Medulla oblongata (tissue), 1 donor: Measurements from ENCODE around the gene PKHD1.

ENCODE experiments used
- DNase-seq: peaks from one replicate; pipeline ENCODE4 v3.0.0-alpha.2; 2015; ENCODE audit errors: extremely low spot score

Gene PKHD1

DNA sequence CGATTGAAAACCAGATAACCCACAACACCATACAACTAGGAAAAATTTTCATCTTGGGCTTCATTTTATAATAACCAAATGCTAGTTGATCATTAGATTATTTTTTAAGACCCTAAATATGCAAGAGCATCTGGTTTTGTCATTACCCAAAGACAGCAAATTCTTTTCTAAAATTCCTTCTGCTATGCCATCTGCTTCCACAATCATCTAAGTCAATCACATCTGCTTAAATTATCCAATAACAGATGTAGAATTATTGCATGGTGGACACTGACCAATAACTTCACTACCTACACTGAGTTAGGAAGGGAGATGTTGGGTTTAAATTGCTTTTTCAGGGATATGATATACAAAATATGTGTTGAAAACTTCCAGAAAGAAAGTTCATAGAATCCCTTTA, 41.9 kb downstream of the PKHD1 start:
- DNase-seq: no peak

DNA sequence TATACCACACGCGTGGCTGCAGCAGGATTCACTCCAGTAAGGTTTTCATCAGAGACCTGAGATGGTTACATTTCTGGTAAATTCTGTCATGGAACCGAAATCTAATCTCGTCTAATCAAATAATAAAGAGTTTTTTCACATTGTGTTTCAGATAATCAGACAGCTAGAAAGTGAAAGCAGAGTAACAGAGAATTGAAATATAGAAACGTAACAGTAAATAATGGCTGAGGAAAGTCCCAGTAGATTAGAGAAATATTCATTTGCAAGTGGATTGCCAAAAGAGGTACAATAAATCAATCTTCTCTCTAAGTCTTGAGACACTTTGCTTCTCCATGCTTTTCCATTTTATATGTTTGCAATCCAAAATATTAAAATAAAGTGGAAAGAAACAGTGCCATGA, 42.4 kb downstream of the PKHD1 start:
- DNase-seq: no peak

DNA sequence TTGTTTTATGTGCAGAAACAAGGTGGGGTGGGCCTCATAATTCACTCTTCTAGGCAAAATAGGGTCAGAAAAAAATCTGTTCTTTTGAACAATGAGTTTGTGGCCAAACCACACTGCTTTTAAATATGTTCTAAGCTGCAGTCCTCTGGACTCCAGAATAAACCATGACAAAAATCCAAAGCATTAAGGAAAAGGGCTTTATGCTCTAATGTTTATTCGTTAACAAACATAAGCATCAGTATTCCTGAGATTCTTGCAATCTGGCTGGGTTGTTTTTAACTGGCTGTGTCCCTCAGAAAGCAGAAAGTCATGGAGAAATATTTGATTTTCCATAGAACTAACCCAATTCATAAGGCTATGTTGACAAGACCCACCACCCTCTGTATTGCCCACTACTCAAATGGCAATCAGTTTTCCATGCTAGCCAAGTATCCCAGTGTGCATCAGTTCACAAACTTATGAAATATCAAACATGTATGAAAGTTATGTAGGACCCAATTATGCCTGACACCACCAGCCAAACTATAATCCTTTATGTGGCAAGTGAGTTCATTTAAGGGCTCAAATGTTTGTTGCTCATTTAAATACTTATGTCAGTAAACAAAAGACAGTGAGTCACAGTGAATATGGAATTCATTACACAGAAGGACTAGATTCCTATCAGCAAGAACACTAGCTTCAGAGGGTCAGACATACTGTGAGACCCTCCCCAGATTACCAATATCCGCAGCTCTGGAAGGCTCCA, 45.1 kb downstream of the PKHD1 start:
- DNase-seq: no peak

DNA sequence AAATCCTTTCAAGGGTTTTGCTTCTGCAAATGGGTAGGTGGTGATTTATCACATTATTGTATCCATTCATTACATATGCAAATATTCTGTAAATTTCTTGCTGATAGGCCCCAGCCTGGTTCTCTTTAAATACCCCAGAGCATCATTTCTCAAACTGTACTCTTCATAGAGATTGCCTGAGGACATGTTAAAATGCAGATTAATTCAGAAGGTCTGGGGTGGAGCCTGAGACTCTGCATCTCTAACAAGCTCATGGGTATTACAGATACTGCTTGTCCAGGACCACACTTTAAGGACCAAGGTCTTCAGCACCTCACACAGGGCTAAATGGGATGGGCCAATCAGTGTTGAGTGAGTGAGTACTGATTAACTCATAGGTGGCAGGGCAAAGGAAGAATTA, 46.3 kb downstream of the PKHD1 start:
- no peak for DNase-seq

DNA sequence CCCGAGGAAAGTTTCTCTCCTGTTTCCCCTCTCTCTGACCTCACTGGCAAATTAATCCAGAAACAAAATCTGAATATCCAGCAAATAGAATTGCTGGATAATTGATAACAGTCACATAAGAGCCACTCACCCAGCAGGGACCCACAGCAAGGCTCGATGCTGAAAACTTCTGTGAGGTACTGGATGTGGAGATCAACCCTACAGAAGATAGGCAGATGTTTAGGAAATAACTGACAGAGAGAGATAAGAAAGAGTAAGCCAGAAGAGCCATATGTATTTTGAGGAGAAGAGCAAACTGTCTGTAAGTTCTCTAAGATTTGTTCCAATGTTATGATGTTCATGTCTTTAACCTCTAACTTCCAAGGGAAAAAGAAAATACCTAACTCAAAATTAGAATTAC, 59.7 kb downstream of the PKHD1 start:
- DNase-seq: no peak

DNA sequence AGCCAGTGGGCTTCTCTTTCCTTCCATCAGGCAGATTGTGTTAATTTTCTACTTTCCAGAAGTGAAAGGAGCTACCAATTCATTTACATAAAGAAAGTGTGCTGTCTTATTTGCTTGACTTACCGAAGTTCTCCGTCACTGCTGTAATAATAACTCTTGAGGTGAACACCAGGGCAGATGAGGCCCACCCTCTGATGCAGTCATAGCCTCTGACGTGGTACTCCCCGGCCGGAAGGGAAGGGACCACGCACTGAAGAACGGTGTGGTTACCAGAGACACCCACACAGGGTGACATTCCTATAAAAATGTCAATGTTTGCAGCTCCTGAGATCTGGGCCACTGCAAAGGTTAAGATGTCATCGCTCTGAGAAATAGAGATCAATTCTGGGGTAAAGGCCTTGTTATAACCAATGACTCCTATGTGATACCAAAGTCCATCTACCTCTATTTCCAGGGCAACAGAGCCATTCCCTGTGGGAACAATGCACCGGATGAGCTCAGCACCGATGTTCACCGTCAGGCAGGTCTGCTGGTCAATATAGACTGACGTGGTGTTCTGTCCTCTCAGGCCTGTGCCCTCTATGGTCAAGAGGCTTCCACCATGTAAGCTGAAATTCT, 62.9 kb downstream of the PKHD1 start:
- no peak for DNase-seq

DNA sequence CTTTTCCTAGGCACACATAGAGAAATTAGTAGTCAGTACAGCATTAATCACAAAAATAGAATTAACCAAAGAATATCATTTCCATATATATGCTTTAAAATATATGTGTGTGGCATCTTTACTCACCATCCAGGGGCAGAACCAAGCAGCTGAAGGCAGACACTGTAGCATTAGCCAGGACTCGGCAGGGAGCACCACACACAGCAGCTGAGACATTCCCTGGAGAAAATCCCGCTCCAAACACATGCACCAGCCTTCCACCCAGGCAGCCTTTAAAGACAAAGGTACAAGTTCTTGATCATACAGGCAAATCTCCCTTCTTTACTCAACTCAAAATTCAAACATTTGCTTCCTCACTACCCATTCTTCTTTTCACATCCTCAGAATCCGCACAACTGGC, 64.7 kb downstream of the PKHD1 start:
- no peak for DNase-seq

DNA sequence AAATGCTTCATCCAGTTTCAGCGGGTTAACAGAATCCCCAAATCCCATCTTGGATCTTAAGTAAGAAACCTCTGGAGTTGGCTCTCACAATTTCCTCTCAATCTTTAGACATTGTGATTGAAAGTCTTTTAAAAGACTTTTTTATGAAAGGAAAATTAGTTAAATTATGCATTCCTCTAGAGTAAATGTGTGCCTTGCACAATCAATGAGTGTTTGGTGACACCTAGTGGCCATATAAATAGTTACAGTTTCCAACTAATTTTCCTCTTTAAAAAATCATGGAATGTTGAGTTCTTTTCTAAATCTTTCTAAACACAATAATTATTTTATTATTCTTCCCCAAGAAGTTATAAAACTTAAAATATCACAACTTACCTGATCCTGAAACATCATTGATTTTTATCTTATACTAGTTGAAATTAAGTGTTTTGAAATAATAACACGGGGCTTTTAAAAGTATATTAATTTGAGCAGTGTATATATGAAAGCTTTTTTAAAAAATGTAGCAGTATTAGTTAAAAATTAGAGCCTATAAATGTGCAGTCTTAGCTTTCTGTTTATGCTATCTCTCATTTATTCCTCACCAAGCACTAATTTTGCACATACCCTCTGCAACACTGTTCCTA, 66.4 kb downstream of the PKHD1 start:
- peak; percentile 51 for DNase-seq

DNA sequence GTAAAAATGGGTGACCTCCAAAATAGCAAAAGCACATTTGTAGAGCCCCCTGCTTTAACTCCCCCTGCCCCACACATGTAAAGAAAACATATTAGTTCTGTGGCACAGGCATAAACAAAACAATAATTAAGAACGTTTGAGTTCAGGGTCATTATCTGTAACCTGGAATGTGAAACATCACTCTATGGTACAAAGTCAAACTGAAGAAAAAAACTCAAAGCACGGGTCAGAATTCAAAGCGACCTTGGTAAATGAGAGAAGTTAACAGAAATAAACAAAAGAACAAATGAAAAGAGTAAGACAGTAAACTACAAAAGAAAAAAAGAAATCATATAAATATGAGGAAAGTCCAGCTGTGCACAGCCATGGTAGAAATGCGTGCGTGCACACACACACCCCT, 67.5 kb downstream of the PKHD1 start:
- no peak for DNase-seq

DNA sequence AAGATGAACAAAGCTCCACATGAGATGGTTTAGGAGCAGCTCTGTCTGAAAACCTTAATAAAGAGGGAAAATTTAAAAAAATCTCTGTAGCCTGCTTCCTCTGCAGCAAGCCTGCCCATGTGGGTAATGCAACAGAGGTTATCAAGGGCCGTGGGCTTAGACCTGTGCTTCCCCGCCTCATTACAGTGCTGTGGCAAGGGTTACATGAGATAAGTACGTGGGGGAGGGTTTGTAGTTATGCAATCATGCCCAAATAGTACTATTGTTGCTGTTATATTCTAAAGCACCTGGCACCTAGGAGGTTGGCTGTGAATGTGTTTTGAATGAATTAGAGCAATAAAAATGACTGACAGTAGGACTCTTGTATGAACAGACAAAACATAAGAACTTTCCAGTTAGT, 68.3 kb downstream of the PKHD1 start:
- DNase-seq: no peak

DNA sequence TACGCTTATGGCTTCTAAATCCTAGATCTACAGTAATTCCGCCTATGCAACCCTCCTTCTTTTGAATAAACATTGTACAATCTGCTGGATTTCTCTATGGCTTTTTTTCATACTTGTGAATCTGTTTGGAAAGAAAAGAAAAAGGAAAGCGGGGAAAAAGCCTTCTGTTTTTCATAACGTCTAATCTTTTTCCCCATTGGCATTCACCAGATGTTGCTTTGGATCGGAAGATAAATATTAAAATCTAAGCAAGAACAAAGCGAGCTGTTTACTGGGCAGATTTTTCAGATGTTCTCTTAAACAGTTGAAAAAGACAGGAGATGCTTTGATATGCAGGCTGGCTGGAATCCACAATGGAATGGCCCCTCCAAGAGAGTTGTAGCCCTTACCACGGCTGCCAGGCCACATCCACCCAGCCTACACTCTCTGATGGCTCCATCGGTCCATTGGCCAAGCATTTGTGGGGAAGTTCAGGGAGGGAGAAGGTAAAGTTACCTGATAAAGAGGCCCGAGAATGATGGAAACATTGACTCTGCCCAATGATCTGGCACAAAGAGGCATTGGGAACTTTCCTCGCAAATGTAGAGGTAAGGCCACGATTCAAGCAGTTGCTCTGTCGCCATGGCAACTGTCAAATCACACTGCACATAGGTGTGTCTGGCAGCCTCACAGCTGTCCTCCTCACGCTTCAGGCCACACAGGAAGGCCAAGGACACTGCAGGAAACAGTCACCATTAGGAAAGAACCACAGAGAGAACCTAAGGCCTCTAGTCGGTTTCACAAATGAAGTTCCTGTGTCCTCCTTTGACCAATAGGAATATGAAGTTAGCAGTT, 70.3 kb downstream of the PKHD1 start:
- no peak for DNase-seq

DNA sequence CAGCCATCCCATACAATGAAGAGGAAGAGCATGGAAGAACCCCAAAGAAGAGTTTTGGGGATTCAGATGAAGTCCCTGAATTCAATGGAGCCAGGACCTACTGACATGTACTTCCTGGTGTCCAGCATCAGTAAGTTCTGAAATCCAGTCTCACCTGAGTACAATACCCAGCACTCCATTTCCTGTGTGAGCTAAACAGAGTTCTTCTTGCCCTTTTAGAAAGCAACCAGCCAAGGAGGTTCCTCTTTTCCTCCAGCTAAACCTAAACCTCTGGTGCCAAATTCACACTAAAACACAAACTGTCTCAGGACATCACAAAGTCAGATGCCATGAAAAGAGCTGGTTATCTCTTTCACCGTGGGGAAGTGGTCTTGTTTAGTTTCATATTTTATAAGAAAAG, 71.5 kb downstream of the PKHD1 start:
- no peak for DNase-seq

DNA sequence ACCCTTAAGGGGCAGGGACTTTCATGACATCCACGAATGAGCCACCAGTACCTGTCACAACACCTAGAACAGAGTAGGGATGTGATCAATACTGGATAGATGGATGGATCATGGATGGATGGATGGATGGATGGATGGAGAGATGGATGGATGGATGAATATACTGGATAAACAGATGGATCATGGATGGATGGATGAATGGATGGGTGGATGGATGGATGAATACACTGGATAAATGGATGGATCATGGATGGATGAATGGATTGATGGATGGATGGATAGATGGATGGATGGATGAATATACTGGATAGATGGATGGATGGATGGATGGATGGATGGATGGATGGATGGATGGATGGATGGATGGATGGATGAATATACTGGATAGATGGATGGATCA, 73.0 kb downstream of the PKHD1 start:
- DNase-seq: no peak

DNA sequence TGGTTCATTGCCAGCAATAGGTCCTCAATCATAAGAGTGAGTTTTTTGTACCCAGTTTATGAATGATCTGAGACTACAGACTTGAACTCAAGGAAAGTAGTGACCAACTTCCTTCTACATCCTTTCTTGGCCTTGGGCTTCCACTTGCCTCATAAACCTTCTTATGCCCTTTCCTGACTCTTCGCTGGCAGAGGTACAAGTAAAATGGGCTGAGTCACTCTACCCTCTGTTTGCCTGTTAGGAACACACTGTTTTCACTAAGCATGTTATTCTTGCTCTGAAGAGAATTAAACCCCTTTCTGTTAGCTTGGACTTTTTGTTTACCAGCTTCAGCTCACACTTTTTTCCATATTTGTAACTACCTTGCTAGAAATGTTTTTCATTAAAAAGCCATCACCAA, 74.4 kb downstream of the PKHD1 start:
- no peak for DNase-seq

DNA sequence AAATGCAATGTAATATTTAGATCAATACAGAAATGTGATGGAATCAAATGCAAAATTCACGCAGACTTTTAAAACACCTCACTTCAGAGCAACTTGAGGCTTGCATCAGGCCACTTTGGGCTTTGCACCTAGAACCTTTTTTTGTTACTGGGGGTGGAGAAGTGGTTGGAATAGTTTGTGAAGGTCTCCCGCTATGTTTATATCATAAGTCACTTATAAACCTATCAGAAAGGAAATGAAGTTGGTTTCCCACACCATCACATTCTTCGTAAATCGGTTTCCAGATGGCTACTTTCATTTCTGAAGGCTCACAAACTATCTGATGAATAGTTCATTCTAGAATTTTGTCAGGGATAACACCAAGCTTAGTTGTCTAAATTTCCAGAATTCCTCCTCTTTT, 74.8 kb downstream of the PKHD1 start:
- no peak for DNase-seq

DNA sequence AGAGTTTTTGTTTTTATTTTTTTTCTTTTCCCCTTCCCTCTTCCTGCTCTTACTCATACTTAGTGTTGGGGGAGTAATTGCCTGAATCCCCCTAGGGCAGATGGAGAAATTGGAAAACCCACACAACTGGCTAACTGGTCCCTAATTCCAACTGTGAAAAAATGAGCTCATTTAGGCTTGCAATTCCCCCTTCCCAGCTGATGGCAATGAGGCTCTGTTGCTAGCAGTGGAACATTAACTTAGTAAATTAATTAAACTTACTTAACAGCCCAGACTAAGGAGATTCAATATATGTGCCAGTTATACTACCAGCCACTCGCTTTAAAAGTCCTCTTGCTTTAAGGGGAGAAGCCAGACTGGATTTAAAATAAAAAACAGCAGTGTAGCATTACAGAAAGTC, 76.6 kb downstream of the PKHD1 start:
- DNase-seq: no peak

DNA sequence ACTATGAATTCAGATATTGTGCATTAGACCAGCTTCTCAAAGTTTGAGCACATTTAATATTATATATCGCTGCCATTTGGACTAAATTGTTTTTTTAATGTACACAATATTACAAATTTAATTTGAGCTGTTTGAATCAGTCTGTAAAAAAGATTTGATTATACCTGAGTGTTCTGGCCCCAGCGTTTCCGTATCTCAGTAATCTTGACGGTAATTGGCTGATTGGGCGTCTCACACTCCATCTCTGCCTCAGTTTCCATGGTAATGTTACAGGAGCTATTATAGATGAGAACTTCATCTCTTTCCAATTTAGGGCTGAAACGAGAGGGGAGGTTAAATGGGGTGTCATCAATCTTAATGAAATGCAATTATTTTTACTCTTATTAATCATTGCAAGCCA, 77.3 kb downstream of the PKHD1 start:
- DNase-seq: no peak

DNA sequence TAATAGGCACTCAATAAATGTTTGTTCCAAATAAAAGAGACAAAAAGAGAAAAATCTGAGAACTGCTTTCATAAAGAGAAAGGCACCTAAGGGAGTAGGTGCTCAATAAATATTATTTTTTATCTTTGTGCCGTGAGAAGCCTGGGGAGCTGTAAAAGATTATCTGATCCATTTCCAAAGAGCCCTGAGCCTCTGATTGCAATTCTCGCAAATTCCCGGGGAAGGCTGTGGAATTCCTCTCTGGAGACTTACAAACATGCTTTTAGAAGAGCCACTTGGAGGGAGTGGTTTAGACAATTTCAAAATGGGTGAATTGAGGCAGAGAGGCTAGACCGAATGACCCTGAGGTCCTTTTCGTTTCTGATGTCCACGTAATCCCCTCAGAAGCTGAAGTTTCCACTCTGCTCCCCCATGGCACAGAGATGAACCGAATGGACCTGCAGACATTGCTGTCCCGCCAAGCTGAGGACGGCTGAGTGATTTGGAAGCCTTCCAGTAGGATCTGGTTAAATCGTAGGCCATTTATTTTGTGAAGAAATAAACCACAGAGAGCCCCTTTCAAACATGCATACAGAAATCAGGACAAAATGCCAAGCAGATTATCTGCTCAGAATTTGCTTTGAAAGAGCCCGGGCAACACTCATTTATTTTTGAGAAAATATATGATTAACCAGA, 77.8 kb downstream of the PKHD1 start:
- DNase-seq: no peak

DNA sequence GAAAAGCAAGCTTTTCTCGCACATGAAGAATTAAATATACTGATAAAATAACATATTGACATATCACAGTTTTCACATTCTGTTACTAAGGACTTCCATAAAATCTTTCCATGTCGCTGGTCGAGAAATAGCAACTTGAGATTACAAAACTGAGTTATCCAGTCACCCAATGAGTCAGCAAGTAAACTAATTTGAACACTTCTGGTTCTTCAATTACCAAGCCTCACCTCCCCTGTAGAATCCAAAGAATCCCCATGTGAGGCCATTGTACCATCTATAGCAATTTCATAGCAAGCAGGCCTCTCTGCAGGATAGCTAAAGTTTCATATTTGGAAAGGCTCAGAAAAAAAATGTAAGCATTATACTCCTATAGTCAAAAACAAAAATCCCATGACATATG, 87.3 kb downstream of the PKHD1 start:
- DNase-seq: no peak

DNA sequence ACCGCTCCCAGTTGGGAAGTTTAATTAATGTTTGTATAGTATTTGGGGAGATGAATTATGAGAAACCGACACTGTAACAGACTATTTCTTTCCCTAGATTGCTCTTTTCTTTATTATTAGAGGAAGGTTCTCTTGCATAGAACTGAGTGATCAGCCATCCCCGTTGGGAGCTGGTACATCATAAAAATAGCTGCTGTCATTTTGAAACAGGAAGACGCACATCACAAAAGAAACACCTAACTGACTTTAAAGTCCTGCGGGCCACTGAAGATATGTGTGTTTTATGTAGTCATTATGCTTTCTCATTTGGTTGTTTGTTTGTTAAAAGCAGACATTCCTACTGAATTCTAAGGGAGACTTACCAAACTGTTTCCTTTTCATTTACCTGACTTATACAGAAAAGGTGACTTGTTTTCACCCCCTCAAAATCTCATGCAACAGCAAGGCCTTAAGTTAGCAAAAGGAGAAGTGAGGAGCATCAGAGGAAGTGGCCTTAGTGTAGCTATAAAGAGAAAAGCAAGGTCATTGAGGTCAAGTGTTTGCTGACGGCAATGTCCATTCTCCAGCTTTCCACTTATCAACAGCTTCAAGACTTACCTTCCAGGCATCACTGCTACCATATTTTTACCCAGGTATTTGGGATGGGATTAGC, 91.0 kb downstream of the PKHD1 start:
- no peak for DNase-seq

DNA sequence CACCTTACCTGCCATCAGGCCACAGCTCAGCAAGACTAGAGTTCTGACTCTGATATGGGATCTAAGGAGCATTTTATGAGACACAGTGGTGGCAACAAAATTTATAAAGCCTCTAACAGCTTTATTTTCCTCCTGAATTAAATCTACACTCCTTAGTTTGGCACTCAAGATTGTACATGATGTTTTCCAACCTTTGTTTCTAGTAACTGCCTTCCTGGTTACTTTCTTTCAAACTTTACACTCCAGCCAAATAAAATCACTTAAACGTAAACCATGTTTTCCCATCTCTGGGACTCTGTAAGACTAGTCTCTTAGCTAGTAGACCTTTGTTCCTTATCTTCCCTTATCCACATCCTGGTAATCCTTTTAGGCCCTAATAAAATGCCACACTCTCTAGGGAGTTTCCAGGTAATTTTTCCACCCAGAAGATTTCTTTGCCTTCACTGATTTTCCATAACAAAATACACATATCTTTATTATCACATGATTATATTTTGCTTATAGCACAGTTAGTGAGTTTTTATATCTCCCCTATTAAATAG, 92.1 kb downstream of the PKHD1 start:
- DNase-seq: no peak
